Stimulated activated naive CD4-positive, alpha-beta T cell treated with Interleukin-2 at 50 U/mL for 16 hours (primary cell): ENCODE data around the gene TMEM97.
"Not testable (repeated sequence)": the region's sequence is repeated elsewhere in the genome, so short reads cannot be mapped to it uniquely, and the experiment has no call there.

Source experiments
- DNase-seq: peaks from one replicate; lab custom pipeline; 2025; lab: John Stamatoyannopoulos, UW

The TMEM97 gene

GRCh38 chr17:28338056-28338768 is 19.2 kb downstream of the TMEM97 start:
- DNase-seq = no peak

DNA sequence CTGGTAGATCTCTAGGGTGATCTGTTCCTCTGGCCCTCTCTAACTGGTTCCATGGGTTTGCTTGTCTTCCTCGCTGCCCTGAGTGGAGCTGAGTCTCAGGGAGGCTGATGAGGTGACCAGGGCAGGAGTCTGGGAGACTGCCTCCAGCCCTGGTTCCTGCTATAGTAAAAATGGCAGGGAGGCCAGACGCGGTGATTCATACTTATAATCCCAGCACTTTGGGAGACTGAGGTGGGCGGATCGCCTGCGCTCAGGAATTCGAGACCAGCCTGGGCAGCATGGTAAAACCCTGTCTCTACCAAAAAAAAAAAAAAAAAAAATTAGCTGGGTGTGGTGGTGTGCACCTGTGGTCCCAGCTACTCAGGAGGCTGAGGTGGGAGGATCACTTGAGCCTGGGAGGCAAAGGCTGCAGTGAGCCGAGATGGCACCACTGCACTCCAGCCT is 19.8 kb downstream of the TMEM97 start:
- not testable (repeated sequence) for DNase-seq

- no peak for DNase-seq
Measured at GRCh38 chr17:28339431-28339830, 20.4 kb downstream of the TMEM97 start.

DNA sequence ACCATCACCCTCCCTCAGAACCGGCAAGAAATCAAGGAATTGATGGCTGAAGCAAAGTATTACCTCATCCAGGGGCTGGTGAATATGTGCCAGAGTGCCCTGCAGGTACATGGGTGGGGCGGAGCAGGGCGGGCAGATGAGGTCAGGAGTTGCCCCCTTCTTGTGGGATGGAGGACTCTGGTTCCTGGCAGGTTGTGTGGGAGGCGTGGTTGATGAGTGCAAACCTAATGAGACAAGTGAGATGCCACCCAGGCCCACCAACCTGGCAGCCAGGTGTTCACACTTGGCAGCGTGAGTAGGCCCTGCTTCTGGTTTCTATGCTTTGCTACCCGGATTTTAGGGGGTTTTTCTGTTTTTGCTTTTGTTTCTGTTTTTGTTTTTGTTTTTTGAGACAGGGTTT is 21.4 kb downstream of the TMEM97 start:
- DNase-seq = no peak

GRCh38 chr17:28341516-28341915 is 22.5 kb downstream of the TMEM97 start:
- no peak for DNase-seq

- no peak for DNase-seq
Measured at GRCh38 chr17:28342313-28342712, 23.3 kb downstream of the TMEM97 start.

DNA sequence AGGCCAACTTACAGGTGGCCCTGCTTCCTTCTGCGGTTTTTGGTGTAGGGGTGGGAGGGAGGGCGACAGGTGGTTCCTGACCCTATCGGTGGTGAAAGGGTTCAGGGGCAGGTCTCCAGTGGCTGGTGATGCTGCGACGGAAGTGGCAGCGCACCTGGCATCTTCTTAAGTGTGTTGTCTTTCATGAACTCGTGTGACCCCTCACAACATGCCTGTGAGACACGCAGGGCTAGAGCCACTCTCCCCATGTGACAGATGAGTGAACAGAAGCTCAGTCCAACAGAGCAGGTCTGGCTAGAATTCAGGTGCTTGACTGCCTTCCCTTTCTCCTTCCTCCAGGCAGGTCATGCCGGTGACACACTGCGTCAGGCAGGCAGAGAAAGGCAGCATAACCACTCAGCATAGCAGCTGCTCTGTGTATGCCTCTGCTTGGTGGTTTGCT is 24.5 kb downstream of the TMEM97 start:
- no peak for DNase-seq

DNA sequence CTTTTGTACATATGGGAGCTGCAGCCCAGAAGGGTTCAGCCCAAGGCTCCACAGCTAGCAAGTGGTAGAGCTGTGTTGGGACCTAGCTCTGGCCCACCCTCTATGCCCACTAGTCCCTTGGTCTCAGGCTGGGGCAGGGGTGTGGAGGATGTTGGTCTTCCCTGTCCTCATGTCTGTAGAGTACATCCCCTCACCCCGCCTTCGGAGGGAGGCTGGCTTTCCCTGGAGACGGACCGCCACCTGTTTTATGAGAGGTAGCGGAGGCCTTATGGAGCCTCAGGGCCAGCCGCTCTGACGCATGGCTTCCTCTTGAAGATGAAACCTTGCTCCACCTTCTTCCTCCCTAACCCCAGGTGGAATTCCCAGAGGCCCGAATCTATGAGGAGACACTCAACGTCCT is 25.0 kb downstream of the TMEM97 start:
- no peak for DNase-seq

DNA sequence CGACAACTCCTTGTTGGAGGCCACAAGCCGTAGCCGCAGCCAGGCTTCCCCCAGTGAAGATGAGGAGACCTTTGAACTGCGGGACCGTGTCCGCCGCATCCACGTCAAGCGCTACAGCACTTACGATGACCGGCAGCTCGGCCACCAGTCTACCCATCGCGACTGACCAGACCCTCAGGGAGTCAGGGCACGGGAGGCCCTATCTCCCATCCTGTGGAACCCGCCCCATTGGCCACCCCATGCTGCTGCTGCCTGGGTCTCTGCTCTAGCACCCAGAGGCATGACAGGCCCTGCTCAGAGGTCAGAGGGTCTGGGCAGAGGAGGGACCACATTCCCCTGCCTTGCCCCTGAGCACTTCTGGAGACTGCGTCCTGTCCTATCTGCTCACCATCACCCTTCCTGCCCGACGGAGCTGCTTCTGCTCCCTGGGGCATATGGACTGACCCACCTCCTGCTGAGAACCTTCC is 25.5 kb downstream of the TMEM97 start:
- no peak for DNase-seq

- DNase-seq = no peak
Measured at GRCh38 chr17:28345419-28346198, 26.6 kb downstream of the TMEM97 start.

- DNase-seq = no peak
Measured at GRCh38 chr17:28346199-28346580, 27.2 kb downstream of the TMEM97 start.

GRCh38 chr17:28346746-28347246 is 27.8 kb downstream of the TMEM97 start:
- no peak for DNase-seq

DNA sequence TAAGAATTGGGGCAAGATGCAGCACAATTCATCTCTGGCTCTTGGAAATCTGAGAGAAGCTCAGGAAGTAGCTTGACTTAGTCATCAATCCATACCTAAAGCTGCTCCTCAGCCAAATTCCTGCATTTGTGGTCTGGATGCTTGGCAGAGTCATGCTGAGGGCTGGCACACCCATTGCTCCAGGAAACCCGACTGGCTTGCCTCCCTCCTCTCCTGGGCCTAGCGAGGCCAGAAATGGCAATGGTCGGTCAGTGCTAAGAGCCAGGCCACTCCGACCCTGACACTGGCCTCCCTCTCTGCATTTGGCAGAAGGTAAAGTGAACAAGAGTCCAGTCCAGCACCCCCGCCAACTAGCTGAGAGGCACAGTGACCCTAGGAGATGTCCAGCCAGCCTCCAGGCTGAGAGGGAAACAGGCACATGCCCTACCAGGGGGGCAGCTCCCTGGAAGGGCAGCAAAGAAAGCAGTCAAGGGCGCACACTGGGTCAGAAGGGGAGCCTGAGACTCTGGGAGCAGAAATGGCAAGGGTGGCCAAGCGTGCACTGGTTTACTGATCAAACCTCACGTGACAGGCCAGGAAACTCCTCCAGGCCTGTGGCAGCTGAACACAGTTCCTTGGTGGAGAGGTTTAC is 28.4 kb downstream of the TMEM97 start:
- DNase-seq = no peak

- no peak for DNase-seq
Measured at GRCh38 chr17:28348979-28349378, 30.0 kb downstream of the TMEM97 start.

DNA sequence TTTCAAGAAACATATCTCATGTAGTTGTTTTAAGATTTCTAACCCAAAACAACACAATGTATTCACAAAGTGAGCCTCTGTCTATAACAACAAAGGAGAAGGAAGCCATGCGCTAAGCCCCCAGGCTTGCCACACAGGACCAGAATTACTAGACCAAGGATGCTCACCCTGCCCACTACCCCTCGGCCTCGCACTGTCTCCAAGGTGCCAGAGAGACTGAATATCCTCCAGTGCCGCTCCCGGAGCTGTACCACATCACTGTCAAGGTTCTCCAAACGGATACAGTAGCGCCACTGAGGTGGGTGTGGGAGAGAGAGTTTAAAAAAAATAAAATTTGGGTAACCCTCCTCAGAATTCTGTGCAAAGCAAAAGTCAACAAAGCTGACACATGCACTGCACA is 31.3 kb downstream of the TMEM97 start:
- DNase-seq = no peak

GRCh38 chr17:28357061-28357900 is 38.3 kb downstream of the TMEM97 start, which contains the start of gene POLDIP2:
TSS of gene POLDIP2 (minus strand) at chr17:28357527. CDS start at chr17:28357448, 79 bp downstream.
- peak; percentile 94 for DNase-seq

GRCh38 chr17:28357901-28358197 is 38.8 kb downstream of the TMEM97 start:
- DNase-seq = no peak

GRCh38 chr17:28363186-28363585 is 44.2 kb downstream of the TMEM97 start:
- no peak for DNase-seq

GRCh38 chr17:28363776-28364650 is 45.0 kb downstream of the TMEM97 start:
- DNase-seq = no peak

DNA sequence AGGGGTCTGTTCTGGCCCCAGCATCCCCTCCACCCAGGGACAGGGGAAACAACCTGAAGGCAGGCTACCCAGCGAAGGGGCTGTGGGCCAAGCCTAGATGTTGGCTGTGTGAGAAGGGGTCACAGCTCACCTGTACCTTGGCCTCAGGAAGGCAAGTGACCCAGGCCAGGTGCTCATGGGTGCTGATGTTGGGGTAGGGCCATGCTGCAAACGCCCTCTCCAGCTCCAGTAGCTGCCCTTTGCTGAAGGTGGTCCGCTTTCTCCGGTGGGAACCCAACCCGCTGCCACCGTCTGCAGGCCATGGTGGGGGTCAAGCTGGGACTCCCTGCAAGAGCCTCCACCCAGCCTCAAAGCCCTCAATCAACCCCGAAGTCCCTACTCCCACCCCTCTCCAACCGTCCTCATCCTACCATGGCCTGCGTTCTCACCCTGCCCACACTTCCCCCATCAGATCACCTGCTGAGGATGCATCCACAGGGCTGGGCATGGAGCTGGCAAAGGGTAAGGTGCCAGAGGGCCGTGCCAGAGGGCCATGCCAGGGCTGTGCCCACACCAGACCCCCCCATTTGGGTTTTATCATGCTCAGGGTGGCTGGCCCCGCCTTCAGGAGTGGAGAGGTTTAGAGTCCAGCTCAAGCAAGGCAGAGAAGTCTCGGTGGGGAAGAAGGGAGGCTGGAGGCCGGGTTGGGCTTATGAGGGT is 45.8 kb downstream of the TMEM97 start, which contains the start of gene SEBOX:
TSS of gene SEBOX (minus strand) at position 535 of the 699 bp plus-strand sequence. CDS start at position 487, 48 bp downstream.
- no peak for DNase-seq
